ENCODE results near the gene ITIH4. TPM values are rescaled to one million over a fixed set of nuclear protein-coding genes. Genes with fewer than 3 reads are reported as not detected.

The ITIH4 gene
- total and polyA plus RNA-seq, 9 of the 15 experiments (the other 6 are each of a cell fraction or from before 2014, with no cell fraction given), result 0.09 to 0.62 (median 0.20) TPM; not detected in 6

GRCh38 chr3:52787246-52787645 is 43.2 kb downstream of the ITIH4 start (continued):
- TF ChIP-seq MIER1 (IDR thresholded peaks at IDR 0.05; ENCODE audit: low read depth), result no peak

GRCh38 chr3:52786330-52787215 is 43.9 kb downstream of the ITIH4 start:
- intact Hi-C loops (cut with micrococcal nuclease), result no loop called here
- no peaks in the 10 kb centered on the region for H3K36me3 ChIP-seq (ENCODE audit: control insufficient read depth, insufficient read depth, low read length)
- no peak for DNase-seq (ENCODE audit: extremely low read depth in 1 of 4, low spot score in 3 of 4)
- in situ Hi-C loops (cut with MboI), result no loop called here
- no peaks in the 10 kb centered on the region for H3K9me3 ChIP-seq (replicated peaks; ENCODE audit: control insufficient read depth, insufficient read depth, low read depth, low read length)
- H3K4me3 ChIP-seq, result no peak overlapping the region
- POLR2A ChIA-PET, result interaction anchor here (0.8 to 1.0 kb wide), 2 partner anchors 11 to 14 kb away, joined by 3 read pairs; no protein-coding TSS in a partner anchor
- no peak for TF ChIP-seq DNMT1 (IDR thresholded peaks at IDR 0.05)
- peak; percentile 49; the same call in 1 of the 2 replicates for TF ChIP-seq ZNF24 (IDR thresholded peaks at IDR 0.05)
- no peak overlapping the region for H3K27ac ChIP-seq (ENCODE audit: extremely low read depth, low read depth, low read length)
- FAIRE-seq, result no peak
- CTCF ChIA-PET (ENCODE audit: low intra/inter-chr PET ratio), result no interaction called here
- no peaks in the 10 kb centered on the region for H4K20me1 ChIP-seq (replicated peaks; ENCODE audit: control insufficient read depth, insufficient read depth, low read length)
- no peak overlapping the region for H3K9ac ChIP-seq (ENCODE audit: insufficient read depth in 1 of 2, low read depth in 2 of 2, low read length in 2 of 2)
- 8% methylated on average over 16 of the region's 19 CpGs for WGBS (ENCODE audit: insufficient coverage, low coverage, missing lambda C conversion rate)
- no peaks in the 10 kb centered on the region for H3K9me1 ChIP-seq (ENCODE audit: control insufficient read depth, insufficient read depth, low read length)
- peaks cover 0 to 32% of the 10 kb centered on the region in 2 experiments; a peak in 2 of 5 replicates for H3K27me3 ChIP-seq (ENCODE audit: control insufficient read depth in 2 of 2, insufficient read depth in 2 of 2, low read length in 2 of 2)
- H3K4me1 ChIP-seq (replicated peaks in 1 of 2; ENCODE audit: control insufficient read depth in 2 of 2, insufficient read depth in 2 of 2, low read length in 2 of 2), result peaks cover 0 to 6% of the 10 kb centered on the region in 2 experiments; a peak in 2 of 5 replicates
- no peak for ATAC-seq
- H3K79me2 ChIP-seq (ENCODE audit: control insufficient read depth, insufficient read depth, low read length), result no peaks in the 10 kb centered on the region
- no peak overlapping the region for H3K4me2 ChIP-seq (ENCODE audit: insufficient read depth, low read length)
- no TSS peak for BruUV-seq (replicated peaks)
- no peak overlapping the region for H2AFZ ChIP-seq (ENCODE audit: low read depth, low read length)

Data from K562 (cell line).